VCaP (cell line): ENCODE measurements around the gene P3H2.

Experiments
- H3K27ac ChIP-seq: fragments of 450-650 bp; 2 replicates; pipeline ENCODE4 v1.5.1; 2017
- CTCF ChIP-seq: fragments of 450-650 bp; conservative IDR thresholded peaks from 2 replicates; pipeline ENCODE4 v1.5.1; 2017; ENCODE audit warnings: mild to moderate bottlenecking, moderate library complexity

The P3H2 gene

GRCh38 chr3:189952272-189952671 lies 168.4 kb downstream of the P3H2 start:
- H3K27ac ChIP-seq: peak overlapping the region; percentile 71
- no peak for TF ChIP-seq CTCF

- H3K27ac ChIP-seq: peak overlapping the region; percentile 71
- TF ChIP-seq CTCF: 0 out of 2 replicates have a peak, but pooled peaks have one; percentile 18
Measured at GRCh38 chr3:189950258-189950657, 170.4 kb downstream of the P3H2 start.

- no peak for TF ChIP-seq CTCF
- peak overlapping the region; percentile 71 for H3K27ac ChIP-seq
Measured at GRCh38 chr3:189949580-189949979, 171.1 kb downstream of the P3H2 start.

- peak overlapping the region; percentile 71; the same call in 1 of the 2 replicates for H3K27ac ChIP-seq
Measured at GRCh38 chr3:189948724-189949045, 172.0 kb downstream of the P3H2 start.

GRCh38 chr3:189947948-189948723 lies 172.6 kb downstream of the P3H2 start:
- TF ChIP-seq CTCF: peak; percentile 82

More at GRCh38 chr3:189948724-189949045, 172.0 kb downstream of the P3H2 start:
- peak; percentile 3; the same call in 1 of the 2 replicates for TF ChIP-seq CTCF

GRCh38 chr3:189947068-189947467 lies 173.6 kb downstream of the P3H2 start:
- H3K27ac ChIP-seq: peak overlapping the region; percentile 71; the same call in 1 of the 2 replicates
- no peak for TF ChIP-seq CTCF

More at GRCh38 chr3:189947948-189948723, 172.6 kb downstream of the P3H2 start:
- H3K27ac ChIP-seq: peak overlapping the region; percentile 71; the same call in 1 of the 2 replicates

- TF ChIP-seq CTCF: no peak
- no peak overlapping the region for H3K27ac ChIP-seq
Measured at GRCh38 chr3:189945935-189946709, 174.6 kb downstream of the P3H2 start.
